ENCODE data around the gene BIRC3. TPM values are rescaled to one million over a fixed set of nuclear protein-coding genes. Genes with fewer than 3 reads are reported as not detected.

Gene BIRC3
- total RNA-seq, 4 donors from 2014 or later = 2.2 to 57.8 (median 53.0) TPM

DNA sequence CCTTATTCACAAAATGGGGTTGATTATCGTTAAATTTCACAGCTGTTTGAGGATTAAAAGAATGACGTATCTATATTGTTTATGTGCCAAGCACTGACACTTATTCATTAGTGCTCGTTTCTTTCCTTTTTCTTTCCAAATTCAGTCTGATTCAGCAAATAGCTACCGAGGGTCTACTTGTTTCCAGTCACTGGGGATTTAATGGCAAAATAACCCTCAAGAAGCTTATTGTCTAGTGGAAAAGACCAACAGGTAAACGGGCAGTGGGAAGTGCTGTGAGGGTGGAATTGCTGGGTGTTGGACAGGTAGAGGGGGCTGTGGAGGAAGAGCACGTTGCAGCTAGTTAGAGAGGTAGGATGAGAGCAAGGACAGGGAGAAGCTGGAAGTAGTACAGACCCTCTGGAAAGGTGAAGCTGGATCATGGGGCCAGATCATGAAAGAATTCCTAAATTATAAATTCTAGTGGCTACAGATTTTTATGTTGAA, 48.3 kb upstream of the BIRC3 start:
- Histone ChIP-seq H3K36me3 (no peaks in the 10 kb centered on the region), H3K9me3 (no peaks in the 10 kb centered on the region), H3K27me3 (no peaks in the 10 kb centered on the region), H3K27ac (peak overlapping the region; percentile 72 to 86 (median 76)), H3K4me3 (peak overlapping the region in 3 of 4 donors; percentile 37 to 54 (median 38)), H3K4me1 (peaks cover 8 to 43% (median 15%) of the 10 kb centered on the region in 4 donors)
- intact Hi-C loops (cut with DNase I; ENCODE audit: low total_unique reads) = no loop called here
- 9 to 10% methylated on average over 6 of the region's 6 CpGs for WGBS, 2 donors (ENCODE audit: low coverage in 1 of 2)
- no peak for DNase-seq
- in situ Hi-C loops (cut with MboI; ENCODE audit: low pct_ligation_motif_present in 1 of 4, low pct_unique_long_range_greater_than_20kb in 1 of 4, low sequenced_read_pairs in 3 of 4) = loop anchor here in 1 of 4 donors (25.0 kb wide), 1 partner anchor 157 kb away; the partner anchor contains the start of gene YAP1
- TF ChIP-seq POLR2AphosphoS5 (IDR thresholded peaks at IDR 0.05) (no peak), EP300 (IDR thresholded peaks at IDR 0.05; ENCODE audit: low read depth) (no peak), POLR2A (IDR thresholded peaks at IDR 0.05) (no peak)
- TF ChIP-seq, protein P1, sequence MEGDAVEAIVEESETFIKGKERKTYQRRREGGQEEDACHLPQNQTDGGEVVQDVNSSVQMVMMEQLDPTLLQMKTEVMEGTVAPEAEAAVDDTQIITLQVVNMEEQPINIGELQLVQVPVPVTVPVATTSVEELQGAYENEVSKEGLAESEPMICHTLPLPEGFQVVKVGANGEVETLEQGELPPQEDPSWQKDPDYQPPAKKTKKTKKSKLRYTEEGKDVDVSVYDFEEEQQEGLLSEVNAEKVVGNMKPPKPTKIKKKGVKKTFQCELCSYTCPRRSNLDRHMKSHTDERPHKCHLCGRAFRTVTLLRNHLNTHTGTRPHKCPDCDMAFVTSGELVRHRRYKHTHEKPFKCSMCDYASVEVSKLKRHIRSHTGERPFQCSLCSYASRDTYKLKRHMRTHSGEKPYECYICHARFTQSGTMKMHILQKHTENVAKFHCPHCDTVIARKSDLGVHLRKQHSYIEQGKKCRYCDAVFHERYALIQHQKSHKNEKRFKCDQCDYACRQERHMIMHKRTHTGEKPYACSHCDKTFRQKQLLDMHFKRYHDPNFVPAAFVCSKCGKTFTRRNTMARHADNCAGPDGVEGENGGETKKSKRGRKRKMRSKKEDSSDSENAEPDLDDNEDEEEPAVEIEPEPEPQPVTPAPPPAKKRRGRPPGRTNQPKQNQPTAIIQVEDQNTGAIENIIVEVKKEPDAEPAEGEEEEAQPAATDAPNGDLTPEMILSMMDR (IDR thresholded peaks at IDR 0.05) = no peak

DNA sequence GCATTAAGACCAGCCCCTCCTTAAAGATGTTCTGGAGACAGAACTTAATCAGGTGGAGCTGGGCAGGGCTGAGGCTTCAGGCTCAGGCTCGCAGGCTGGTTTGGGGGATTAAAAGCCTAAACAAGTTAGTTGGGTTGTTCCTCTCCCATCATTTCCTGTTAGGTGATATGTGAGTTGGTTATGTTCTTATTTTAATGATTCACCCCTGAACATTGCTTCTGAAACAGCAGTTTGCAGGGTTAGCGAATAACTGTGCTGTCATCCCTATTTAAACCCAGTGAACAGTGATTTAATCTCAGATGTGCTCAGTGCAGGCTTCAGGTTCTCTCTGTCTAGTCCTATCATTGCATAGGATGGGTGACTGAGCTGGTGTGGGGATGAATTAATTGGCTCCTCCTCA, 47.4 kb upstream of the BIRC3 start:
- in situ Hi-C loops (cut with MboI; ENCODE audit: low pct_ligation_motif_present in 1 of 4, low pct_unique_long_range_greater_than_20kb in 1 of 4, low sequenced_read_pairs in 3 of 4) = loop anchor here in 2 of 4 donors (10.0 to 25.0 kb wide), 2 partner anchors 158 to 165 kb away; partner anchors contain the start of gene YAP1 (in 1 of the 2)
- 66% methylated on average over 2 of the region's 2 CpGs; no CpG with 5 or more reads in 1 of the 2 donors for WGBS, 2 donors (ENCODE audit: low coverage in 1 of 2)
- H3K4me3 ChIP-seq = no peak overlapping the region
- no peak overlapping the region for H3K27ac ChIP-seq
- peaks cover 8 to 43% (median 15%) of the 10 kb centered on the region in 4 donors for H3K4me1 ChIP-seq
- no peaks in the 10 kb centered on the region for H3K36me3 ChIP-seq
- TF ChIP-seq EP300 (IDR thresholded peaks at IDR 0.05; ENCODE audit: low read depth) = no peak
- TF ChIP-seq POLR2AphosphoS5 (IDR thresholded peaks at IDR 0.05) = no peak
- TF ChIP-seq, protein P1 (IDR thresholded peaks at IDR 0.05) = no peak
- no peak for TF ChIP-seq POLR2A (IDR thresholded peaks at IDR 0.05)
- no peaks in the 10 kb centered on the region for H3K27me3 ChIP-seq
- DNase-seq = no peak
- intact Hi-C loops (cut with DNase I; ENCODE audit: low total_unique reads) = loop anchor here (10.0 kb wide), 1 partner anchor 155 kb away; the partner anchor contains the start of gene YAP1
- no peaks in the 10 kb centered on the region for H3K9me3 ChIP-seq

DNA sequence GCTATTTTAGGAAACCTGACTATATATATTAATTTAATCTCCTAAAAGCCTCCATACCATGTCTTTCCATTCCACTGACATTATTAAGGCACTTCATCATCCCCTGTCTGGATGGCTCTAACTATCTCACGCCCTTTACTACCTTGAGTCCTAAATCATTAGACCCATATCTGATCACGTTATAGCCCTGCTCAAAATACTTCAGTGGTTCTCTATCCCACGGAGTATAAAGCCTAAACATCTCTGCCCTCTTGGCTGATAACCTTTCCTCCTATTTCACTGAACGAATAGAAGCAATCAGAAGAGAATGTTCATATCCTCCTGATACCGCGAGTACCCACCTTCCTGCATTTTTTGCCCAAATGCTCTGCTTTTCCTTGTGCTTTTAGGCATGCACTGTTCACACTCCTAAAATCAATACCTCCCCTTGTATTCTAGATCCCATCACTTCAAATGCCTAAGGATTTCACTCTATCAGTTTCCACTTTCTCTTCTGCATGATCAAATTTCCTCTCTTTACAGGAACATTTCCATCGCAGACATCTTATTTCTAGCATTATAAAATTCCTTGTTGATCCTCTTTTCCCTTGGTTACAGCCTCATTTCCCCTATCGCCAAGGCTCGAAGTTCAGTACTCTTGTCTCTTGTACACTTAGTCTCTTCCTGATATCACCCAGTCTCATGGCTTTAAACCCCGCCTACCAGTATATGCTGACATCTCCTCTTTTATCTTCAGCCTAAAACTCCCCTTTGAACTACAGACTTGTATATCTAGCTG, 45.0 kb upstream of the BIRC3 start:
- H3K27ac ChIP-seq = peak overlapping the region in 3 of 4 donors; percentile 37 to 56 (median 51)
- 32 to 50% methylated on average over 8 to 10 of the region's 10 CpGs for WGBS, 2 donors (ENCODE audit: low coverage in 1 of 2)
- H3K4me1 ChIP-seq = peaks cover 8 to 42% (median 15%) of the 10 kb centered on the region in 4 donors
- TF ChIP-seq POLR2AphosphoS5 (IDR thresholded peaks at IDR 0.05) (no peak), POLR2A (IDR thresholded peaks at IDR 0.05) (no peak), EP300 (IDR thresholded peaks at IDR 0.05; ENCODE audit: low read depth) (no peak)
- TF ChIP-seq, protein P1 (IDR thresholded peaks at IDR 0.05) = no peak
- no peak overlapping the region for H3K4me3 ChIP-seq
- no peaks in the 10 kb centered on the region for H3K36me3 ChIP-seq
- in situ Hi-C loops (cut with MboI; ENCODE audit: low pct_ligation_motif_present in 1 of 4, low pct_unique_long_range_greater_than_20kb in 1 of 4, low sequenced_read_pairs in 3 of 4) = loop anchor here in 2 of 4 donors (10.0 to 25.0 kb wide), 2 partner anchors 160 to 167 kb away; partner anchors contain the start of gene YAP1 (in 1 of the 2)
- no peaks in the 10 kb centered on the region for H3K9me3 ChIP-seq
- no peaks in the 10 kb centered on the region for H3K27me3 ChIP-seq
- DNase-seq = no peak
- intact Hi-C loops (cut with DNase I; ENCODE audit: low total_unique reads) = loop anchor here (10.0 kb wide), 1 partner anchor 157 kb away; the partner anchor contains the start of gene YAP1

DNA sequence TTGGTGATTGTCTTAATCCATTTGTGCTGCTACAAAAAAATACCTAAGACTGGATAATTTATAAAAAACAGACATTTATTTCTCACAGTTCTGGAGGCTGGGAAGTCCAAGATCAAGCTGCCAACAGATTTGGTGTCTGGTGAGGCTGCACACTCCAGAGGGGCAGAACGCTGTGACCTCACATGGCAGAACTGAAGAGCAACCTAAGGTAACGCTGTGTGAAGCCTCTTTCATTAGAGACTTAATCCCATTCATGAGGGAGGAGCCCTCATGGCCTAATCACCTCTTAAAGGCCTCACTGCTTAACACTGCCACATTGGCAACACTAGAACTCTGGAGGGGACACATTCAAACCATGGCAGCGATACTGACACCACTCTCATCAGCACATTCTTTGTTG, 42.7 kb upstream of the BIRC3 start:
- no peak overlapping the region for H3K4me3 ChIP-seq
- H3K9me3 ChIP-seq = no peaks in the 10 kb centered on the region
- in situ Hi-C loops (cut with MboI; ENCODE audit: low pct_ligation_motif_present in 1 of 4, low pct_unique_long_range_greater_than_20kb in 1 of 4, low sequenced_read_pairs in 3 of 4) = loop anchor here in 2 of 4 donors (10.0 to 25.0 kb wide), 2 partner anchors 162 to 170 kb away; partner anchors contain the start of gene YAP1 (in 1 of the 2)
- H3K27ac ChIP-seq = no peak overlapping the region
- H3K4me1 ChIP-seq = peaks cover 0 to 32% (median 9%) of the 10 kb centered on the region in 4 donors
- no peaks in the 10 kb centered on the region for H3K27me3 ChIP-seq
- DNase-seq = no peak
- intact Hi-C loops (cut with DNase I; ENCODE audit: low total_unique reads) = loop anchor here (10.0 kb wide), 1 partner anchor 160 kb away; the partner anchor contains the start of gene YAP1
- H3K36me3 ChIP-seq = no peaks in the 10 kb centered on the region
- TF ChIP-seq, protein P1 (IDR thresholded peaks at IDR 0.05) = no peak
- TF ChIP-seq POLR2AphosphoS5 (IDR thresholded peaks at IDR 0.05) (no peak), POLR2A (IDR thresholded peaks at IDR 0.05) (no peak)
- 83 to 100% methylated on average over 1 to 3 of the region's 3 CpGs for WGBS, 2 donors (ENCODE audit: low coverage in 1 of 2)

All from transverse colon (tissue), 4 donors.